Prostate gland (tissue), 2 donors: Measurements from ENCODE around the gene C19orf12.

Experiments
- POLR2A ChIP-seq: fragments of 450-650 bp; IDR thresholded peaks from one replicate; pipeline ENCODE4 v1.6.1; 2016; ENCODE audit warnings: antibody characterized with exemption, mild to moderate bottlenecking
- POLR2AphosphoS5 ChIP-seq: sonication (generic); formaldehyde crosslinking; IDR thresholded peaks from one replicate; pipeline ENCODE4 v1.6.1; 2017; ENCODE audit warnings: antibody characterized with exemption
- TF ChIP-seq, protein P1 (sequence below), 4 experiments: fragments of 200-600 bp in 2 of 4; fragments of 450-650 bp in 2 of 4; sonication (generic) in 2 of 4; IDR thresholded peaks; 1 replicate in 3 of 4; 2 replicates in 1 of 4; pipeline ENCODE4 v1.5.1; 2016 to 2019; ENCODE audit warnings: antibody characterized with exemption in 4 of 4, mild to moderate bottlenecking in 2 of 4, moderate library complexity in 2 of 4

DNA sequence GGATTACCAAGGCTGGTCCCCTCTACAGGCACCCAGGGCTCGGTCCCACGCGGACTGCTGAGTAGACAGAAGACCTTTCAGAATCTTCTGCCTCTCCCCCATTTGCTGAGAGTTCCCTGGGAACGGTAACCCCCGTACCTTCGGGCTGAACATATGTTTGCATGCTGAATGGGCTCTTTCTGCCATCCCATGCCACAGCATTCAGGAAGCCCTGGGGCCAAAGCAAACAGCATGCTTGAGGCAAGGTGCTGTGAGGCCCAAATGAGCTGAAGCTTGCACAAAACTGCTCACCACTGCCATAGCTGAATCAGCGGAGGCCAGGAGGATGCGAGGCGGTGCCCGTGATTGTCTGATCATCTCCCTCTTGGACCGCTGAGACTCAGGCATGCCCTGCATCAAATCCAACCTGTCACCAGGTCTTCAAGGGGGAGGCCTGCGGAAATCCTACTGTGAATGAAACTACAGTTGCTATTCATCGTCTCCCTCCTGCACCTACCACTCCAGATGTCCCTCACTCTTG, 16.3 kb upstream of the C19orf12 start:
- TF ChIP-seq POLR2AphosphoS5 (no peak), POLR2A (no peak)
- TF ChIP-seq, protein P1, sequence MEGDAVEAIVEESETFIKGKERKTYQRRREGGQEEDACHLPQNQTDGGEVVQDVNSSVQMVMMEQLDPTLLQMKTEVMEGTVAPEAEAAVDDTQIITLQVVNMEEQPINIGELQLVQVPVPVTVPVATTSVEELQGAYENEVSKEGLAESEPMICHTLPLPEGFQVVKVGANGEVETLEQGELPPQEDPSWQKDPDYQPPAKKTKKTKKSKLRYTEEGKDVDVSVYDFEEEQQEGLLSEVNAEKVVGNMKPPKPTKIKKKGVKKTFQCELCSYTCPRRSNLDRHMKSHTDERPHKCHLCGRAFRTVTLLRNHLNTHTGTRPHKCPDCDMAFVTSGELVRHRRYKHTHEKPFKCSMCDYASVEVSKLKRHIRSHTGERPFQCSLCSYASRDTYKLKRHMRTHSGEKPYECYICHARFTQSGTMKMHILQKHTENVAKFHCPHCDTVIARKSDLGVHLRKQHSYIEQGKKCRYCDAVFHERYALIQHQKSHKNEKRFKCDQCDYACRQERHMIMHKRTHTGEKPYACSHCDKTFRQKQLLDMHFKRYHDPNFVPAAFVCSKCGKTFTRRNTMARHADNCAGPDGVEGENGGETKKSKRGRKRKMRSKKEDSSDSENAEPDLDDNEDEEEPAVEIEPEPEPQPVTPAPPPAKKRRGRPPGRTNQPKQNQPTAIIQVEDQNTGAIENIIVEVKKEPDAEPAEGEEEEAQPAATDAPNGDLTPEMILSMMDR (IDR thresholded peaks at IDR 0.05), result no peak
